Progenitor cell of endocrine pancreas (in vitro differentiated cells): ENCODE measurements around the gene NUDT13. TPM values are rescaled to one million over a fixed set of nuclear protein-coding genes. Genes with fewer than 3 reads are reported as not detected.

ENCODE experiments used
- DNase-seq: peaks from one replicate; pipeline ENCODE4 v3.0.0; 2021; ENCODE audit warnings: low spot score; ENCODE audit not compliant: unreplicated experiment
- H3K27ac Mint-ChIP-seq: 2 replicates; pipeline ENCODE4 v1.8.0; 2021; ENCODE audit warnings: mild to moderate bottlenecking, moderate library complexity, mixed read lengths
- H3K27me3 Mint-ChIP-seq: 2 replicates; pipeline ENCODE4 v1.8.0; 2021; ENCODE audit warnings: mixed read lengths
- H3K36me3 Mint-ChIP-seq: 2 replicates; pipeline ENCODE4 v1.8.0; 2022; ENCODE audit warnings: mixed read lengths; ENCODE audit not compliant: insufficient read depth
- H3K4me1 Mint-ChIP-seq: 2 replicates; pipeline ENCODE4 v1.8.0; 2021; ENCODE audit warnings: low read depth, mixed read lengths
- H3K4me3 Mint-ChIP-seq: 2 replicates; pipeline ENCODE4 v1.8.0; 2021; ENCODE audit warnings: low read depth, mild to moderate bottlenecking, moderate library complexity, mixed read lengths
- H3K9me3 Mint-ChIP-seq: 2 replicates; pipeline ENCODE4 v1.8.0; 2021; ENCODE audit warnings: low read depth, mixed read lengths
- total RNA-seq: library from RNA; stranded (reverse); gene quantifications from 2 replicates; pipeline ENCODE4 v1.2.1, GENCODE V29; 2021
- TF ChIP-seq, protein P1 (sequence below): fragments of 200-600 bp; sonication (generic); IDR thresholded peaks from one replicate; pipeline ENCODE4 v1.5.0; 2021; ENCODE audit warnings: antibody characterized with exemption, mild to moderate bottlenecking; ENCODE audit not compliant: unreplicated experiment

NUDT13 gene
- total RNA-seq, 1 donor from 2014 or later, result 3.7 TPM

DNA sequence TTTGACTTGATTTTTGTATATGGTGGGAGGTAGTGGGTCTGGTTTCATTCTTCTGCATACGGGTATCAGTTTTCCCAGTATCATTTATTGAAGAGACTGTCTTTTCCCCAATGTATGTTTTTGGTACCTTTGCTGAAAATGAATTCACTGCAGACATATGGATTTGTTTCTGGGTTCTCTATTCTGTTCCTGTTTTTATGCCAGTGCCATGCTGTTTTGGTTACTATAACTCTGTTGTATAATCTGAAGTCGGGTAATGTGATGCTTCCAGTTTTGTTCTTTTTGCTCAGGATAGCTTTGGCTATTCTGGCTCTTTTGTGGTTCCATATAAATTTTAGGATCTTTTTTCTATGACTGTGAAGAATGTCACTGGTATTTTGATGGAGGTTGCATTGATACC is 56.7 kb downstream of the NUDT13 start:
- Mint-ChIP-seq H3K36me3 (peaks cover 9% of the 10 kb centered on the region), H3K27ac (peak overlapping the region; percentile 100), H3K4me3 (peak overlapping the region; percentile 100), H3K9me3 (no peaks in the 10 kb centered on the region), H3K27me3 (no peaks in the 10 kb centered on the region), H3K4me1 (peaks cover 14% of the 10 kb centered on the region)
- TF ChIP-seq, protein P1, sequence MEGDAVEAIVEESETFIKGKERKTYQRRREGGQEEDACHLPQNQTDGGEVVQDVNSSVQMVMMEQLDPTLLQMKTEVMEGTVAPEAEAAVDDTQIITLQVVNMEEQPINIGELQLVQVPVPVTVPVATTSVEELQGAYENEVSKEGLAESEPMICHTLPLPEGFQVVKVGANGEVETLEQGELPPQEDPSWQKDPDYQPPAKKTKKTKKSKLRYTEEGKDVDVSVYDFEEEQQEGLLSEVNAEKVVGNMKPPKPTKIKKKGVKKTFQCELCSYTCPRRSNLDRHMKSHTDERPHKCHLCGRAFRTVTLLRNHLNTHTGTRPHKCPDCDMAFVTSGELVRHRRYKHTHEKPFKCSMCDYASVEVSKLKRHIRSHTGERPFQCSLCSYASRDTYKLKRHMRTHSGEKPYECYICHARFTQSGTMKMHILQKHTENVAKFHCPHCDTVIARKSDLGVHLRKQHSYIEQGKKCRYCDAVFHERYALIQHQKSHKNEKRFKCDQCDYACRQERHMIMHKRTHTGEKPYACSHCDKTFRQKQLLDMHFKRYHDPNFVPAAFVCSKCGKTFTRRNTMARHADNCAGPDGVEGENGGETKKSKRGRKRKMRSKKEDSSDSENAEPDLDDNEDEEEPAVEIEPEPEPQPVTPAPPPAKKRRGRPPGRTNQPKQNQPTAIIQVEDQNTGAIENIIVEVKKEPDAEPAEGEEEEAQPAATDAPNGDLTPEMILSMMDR, result no peak
- DNase-seq, result no peak

DNA sequence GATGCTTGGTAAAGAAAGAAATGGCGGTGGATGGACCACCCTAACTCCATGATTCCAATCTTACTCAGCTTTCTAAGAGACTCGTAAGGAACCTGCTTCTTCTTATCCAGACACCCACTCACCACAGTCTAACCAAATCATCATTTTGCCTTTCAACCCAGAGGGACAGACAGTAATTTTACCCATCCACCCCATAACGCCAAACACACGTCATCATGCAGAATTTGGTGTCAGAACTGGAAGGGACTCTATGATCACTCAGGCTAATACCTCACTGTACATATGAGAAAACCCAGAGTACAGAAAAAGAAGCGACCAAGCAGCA is 57.2 kb downstream of the NUDT13 start:
- TF ChIP-seq, protein P1, result no peak
- H3K27ac Mint-ChIP-seq, result peak overlapping the region; percentile 100
- peaks cover 14% of the 10 kb centered on the region for H3K4me1 Mint-ChIP-seq
- no peaks in the 10 kb centered on the region for H3K9me3 Mint-ChIP-seq
- no peak for DNase-seq
- peak overlapping the region; percentile 100 for H3K4me3 Mint-ChIP-seq
- H3K36me3 Mint-ChIP-seq, result peaks cover 6% of the 10 kb centered on the region
- no peaks in the 10 kb centered on the region for H3K27me3 Mint-ChIP-seq

DNA sequence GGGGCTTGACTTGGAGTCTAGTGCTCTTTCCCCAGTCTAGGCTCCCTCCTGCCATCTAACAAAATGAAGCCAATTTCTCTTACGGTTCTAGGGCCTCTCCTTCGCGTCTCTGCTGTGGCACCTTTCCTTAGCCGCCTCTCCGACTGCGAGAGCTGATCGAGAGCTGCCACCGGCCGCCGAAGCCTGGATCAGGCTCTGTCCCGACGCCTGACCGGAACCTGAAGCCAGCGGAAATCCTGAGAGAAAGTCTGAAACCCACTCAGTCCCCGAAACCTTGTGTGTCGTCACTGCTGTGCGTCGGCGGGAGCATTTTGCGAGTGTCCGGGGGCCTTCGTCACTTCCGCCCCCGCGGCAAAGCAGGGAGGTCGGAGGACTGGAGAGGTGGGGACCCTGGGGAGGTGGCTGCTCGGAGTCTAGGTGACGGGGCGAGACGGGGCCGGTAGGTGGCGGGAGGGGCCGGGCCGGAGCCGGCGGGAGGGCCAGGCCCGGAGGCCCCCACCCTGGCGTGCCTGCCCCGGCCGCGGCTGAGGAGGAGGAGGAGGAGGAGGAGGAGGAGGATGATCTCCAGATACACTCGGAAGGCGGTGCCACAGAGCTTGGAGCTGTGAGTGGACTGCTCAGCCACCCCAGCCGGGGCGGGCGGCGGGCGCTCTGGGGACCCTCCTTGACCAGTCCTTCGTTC is 57.7 kb downstream of the NUDT13 start, which contains the start of the genes ECD and FAM149B1:
TSS of gene ECD (minus strand) at position 226 of the 682 bp plus-strand sequence. CDS start 4,071 bp downstream, outside the sequence.
TSS of gene FAM149B1 (plus strand) at position 337 of the 682 bp plus-strand sequence. CDS start at position 558, 221 bp downstream.
- Mint-ChIP-seq H3K36me3 (peaks cover 3% of the 10 kb centered on the region), H3K27me3 (no peaks in the 10 kb centered on the region), H3K4me1 (peaks cover 14% of the 10 kb centered on the region), H3K4me3 (peak within 1 kb of the TSS; percentile 100), H3K9me3 (no peaks in the 10 kb centered on the region), H3K27ac (peak within 1 kb of the TSS; percentile 100)
- peak; percentile 89 for DNase-seq
- TF ChIP-seq, protein P1, result peak; percentile 28

DNA sequence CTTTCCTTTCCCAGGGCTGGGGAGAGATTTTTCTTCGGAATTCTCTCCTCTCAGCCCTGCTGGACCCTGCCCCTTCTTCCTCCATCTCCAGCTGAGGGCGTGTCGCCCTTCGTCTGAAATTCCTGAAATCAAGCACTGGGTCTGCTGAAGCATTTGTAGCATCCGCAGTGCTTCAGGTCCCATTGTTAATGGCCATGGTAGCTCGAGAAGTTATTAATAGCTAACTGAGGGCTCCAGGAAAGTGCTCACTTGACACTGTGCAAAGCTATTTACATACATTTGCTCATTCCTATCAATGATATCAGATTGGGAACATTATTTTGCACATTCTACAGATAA is 58.2 kb downstream of the NUDT13 start:
- H3K36me3 Mint-ChIP-seq, result peaks cover 2% of the 10 kb centered on the region
- H3K27me3 Mint-ChIP-seq, result no peaks in the 10 kb centered on the region
- TF ChIP-seq, protein P1, result no peak
- no peak for DNase-seq
- peak overlapping the region; percentile 98 for H3K27ac Mint-ChIP-seq
- H3K4me1 Mint-ChIP-seq, result peaks cover 14% of the 10 kb centered on the region
- H3K9me3 Mint-ChIP-seq, result no peaks in the 10 kb centered on the region
- H3K4me3 Mint-ChIP-seq, result peak overlapping the region; percentile 100

DNA sequence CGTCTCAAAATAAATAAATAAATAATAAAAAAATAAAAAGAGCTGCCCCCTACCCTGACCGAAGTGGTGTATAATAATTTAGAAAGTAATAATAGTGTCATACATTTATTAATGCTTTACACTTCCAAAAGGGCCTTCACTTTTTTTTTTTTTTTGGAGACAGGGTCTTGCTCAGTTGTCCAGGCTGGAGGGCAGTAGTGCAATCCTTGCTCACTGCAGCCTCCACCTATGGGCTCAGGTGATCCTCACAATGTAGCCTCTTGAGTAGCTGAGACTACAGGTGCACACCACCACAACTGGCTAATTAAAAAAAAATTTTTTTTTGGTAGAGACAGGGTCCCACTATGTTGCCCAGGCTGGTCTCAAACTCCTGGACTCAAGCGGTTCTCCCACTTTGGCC is 59.1 kb downstream of the NUDT13 start:
- no peaks in the 10 kb centered on the region for H3K27me3 Mint-ChIP-seq
- H3K27ac Mint-ChIP-seq, result no peak overlapping the region
- H3K4me3 Mint-ChIP-seq, result peak overlapping the region; percentile 100
- TF ChIP-seq, protein P1, result no peak
- DNase-seq, result no peak
- H3K9me3 Mint-ChIP-seq, result no peaks in the 10 kb centered on the region
- H3K36me3 Mint-ChIP-seq, result peaks cover 2% of the 10 kb centered on the region
- H3K4me1 Mint-ChIP-seq, result peaks cover 14% of the 10 kb centered on the region
